NCI-H2029 treated with DMSO at 0.1 percent for 48 hours (cell line): ENCODE data around the gene PSMG4.

Source experiments
- DNase-seq: peaks from one replicate; lab custom pipeline; 2025; lab: John Stamatoyannopoulos, UW

Gene PSMG4

GRCh38 chr6:3251462-3252314, 7.1 kb upstream of the PSMG4 start:
- peak; percentile 94 for DNase-seq

GRCh38 chr6:3252369-3252768, 6.4 kb upstream of the PSMG4 start:
- DNase-seq: no peak

DNA sequence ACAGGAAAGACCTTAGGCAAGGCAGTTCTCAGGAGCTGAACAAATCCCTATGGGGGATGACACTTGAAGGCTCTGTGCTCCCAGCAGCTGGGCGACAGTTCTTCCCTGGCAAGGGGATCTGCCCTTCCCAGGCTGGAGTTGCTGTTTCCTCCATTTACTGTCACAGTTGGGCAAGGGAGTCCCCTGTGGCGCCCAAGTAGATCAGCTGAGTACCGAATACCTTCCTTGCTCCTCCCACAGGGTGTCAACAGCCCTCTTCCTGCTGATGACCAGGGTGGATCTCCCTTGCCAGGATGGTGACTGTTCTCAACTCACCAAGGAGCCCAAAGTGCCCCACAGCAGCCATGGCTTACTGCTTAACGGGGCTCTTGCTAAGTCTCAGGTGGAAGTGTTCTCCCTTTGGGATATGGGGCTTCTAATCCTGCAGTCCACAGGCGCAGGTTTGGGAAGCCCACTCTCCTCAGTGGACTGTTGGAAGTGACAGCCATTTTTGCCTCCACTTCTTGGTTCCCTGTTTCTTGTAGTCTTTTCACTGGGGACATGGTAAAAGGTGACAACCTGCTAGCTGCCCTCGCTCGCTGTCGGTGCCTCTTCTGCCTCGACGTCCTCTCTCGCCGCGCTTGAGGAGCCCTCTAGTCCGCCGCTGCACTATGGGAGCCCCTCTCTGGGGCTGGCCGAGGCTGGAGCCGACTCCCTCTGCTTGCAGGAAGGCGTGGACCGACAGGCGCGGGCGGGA, 5.7 kb upstream of the PSMG4 start:
- DNase-seq: no peak

DNA sequence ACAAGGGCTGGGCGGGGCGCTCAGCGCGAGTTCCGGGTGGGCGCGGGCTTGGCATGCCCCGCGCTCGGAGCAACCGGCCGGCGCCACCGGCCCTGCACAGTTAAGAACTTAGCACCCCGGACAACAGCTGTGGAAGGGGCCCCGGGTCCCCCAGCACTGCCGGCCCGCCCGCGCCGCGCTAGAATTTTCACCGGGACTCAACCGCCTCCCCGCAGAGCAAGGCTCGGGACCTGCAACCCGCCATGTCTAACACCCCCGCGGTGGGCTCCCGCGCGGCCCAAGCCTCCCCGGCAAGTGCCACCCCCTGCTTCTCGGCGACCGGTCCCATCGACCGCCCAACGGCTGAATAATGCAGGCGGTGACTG, 5.2 kb upstream of the PSMG4 start:
- no peak for DNase-seq

DNA sequence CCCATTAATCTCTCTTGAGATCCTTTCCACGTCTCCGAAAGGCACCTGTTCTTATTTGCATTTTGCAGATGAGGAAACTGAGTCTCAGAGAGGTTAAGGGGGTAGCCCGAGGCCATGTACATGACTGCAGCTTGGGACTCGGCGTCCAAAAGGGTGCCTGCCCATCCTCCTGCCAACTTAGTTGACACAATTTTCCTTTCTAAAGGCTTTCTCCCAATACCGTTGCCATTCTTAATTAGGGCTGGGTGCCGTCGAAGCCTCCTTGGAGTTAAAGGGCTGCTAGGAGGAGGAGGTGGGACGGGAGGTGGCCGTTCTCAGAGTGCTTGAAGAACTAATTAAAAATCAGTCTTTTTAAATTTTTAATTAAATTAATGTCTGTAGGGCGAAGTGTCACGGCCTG, 546 bp upstream of the PSMG4 start:
- no peak for DNase-seq

- peak; percentile 56 for DNase-seq
These were observed 778 bp downstream of the PSMG4 start for GRCh38 chr6:3259491-3259958.

- no peak for DNase-seq
These were observed 1.5 kb downstream of the PSMG4 start for GRCh38 chr6:3260296-3260695.

GRCh38 chr6:3260772-3261517, 2.2 kb downstream of the PSMG4 start:
- DNase-seq: no peak

DNA sequence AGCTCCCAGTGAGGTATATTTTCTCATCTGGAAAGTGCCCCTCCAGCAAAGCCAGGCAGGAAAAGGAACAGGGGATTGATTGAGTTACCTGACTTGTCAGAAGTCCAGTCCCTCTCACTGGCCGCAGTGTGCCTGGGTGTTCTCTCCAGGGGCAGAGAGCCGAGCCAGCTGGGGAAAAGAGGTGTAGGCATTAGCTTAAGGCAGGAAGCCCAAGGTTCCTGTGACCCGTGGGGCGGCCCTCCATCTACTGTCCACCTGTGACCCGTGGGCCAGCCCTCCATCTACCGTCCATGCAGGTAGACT, 2.7 kb downstream of the PSMG4 start:
- no peak for DNase-seq

DNA sequence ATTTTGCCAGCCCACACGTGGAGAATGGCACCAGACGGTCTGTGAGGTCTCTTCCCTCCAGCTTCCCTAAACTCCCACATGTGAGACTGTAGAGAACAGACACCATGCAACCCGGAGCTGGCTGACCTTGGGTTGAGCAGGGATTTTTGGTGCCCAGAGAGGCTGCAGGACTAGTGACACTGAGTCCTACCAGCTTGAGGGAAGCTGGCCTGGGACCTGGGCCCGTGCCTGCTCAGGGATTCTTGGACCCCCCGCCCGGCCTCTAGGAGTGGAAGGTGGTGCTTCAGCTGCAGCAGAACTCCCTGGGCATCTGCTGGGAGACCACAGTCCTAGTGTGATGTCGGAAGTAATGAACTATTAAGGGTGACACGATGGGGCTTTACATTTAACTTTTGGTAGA, 3.2 kb downstream of the PSMG4 start:
- DNase-seq: no peak

GRCh38 chr6:3263096-3263495, 4.3 kb downstream of the PSMG4 start:
- DNase-seq: no peak

- no peak for DNase-seq
These were observed 5.6 kb downstream of the PSMG4 start for GRCh38 chr6:3264356-3264755.

GRCh38 chr6:3265671-3266070, 6.9 kb downstream of the PSMG4 start:
- DNase-seq: no peak

- DNase-seq: no peak
These were observed 7.4 kb downstream of the PSMG4 start for GRCh38 chr6:3266170-3266569.

- no peak for DNase-seq
These were observed 8.4 kb downstream of the PSMG4 start for GRCh38 chr6:3267162-3267561.

- DNase-seq: no peak
These were observed 9.9 kb downstream of the PSMG4 start for GRCh38 chr6:3268680-3269079.

GRCh38 chr6:3269281-3269975, 10.7 kb downstream of the PSMG4 start:
- no peak for DNase-seq

GRCh38 chr6:3270258-3270657, 11.5 kb downstream of the PSMG4 start:
- no peak for DNase-seq

DNA sequence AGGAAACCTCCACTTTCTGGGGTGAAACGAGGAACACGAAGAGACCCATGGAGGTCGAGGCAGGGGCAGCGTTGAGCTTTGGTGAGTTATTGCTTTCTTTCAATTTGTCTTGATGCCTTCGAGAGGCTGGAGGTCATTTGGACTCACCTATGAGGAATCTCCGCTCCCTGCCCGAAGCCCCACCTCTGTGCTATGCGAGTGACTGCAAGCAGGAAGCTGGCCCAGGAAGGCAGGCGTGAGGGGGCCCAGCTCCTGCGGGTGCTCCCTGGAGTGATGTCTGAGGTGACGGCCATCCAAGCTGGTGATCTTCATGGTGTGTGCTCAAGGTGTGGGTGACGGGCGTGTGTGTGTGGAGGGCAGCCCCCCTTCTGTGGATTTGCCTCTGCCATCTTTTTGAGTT, 13.0 kb downstream of the PSMG4 start:
- DNase-seq: no peak

DNA sequence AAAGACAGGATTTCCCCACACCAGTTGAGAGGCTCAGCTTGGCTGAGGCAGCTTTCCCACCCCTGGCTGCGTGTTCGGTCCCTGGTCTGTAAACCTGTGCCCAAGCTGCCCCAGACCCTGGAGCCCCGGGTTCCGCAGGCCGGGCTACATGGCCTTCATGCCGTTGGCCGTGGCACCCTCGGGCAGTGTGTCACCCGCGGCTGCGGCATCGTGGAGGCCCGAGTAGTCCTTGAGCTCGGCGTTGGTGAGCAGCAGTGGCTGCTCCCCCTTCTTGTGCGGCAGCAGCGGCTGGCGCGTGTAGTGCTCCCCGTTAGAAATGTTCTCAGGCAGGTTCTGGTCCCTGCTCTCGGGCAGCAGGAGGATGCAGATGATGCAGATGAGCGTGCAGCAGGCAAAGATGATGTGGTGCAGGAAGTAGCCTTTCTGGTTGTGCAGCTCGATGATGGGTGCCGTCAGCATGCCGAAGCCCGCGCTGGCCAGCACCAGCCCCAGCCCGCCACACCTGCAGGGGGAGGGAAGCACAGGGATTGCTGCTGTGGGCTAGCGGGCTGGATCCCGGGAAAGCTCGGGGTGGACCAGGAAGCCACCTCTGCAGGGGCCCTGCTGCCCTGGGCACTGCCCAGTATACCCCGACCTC, 14.3 kb downstream of the PSMG4 start:
- DNase-seq: no peak

- DNase-seq: no peak
These were observed 15.2 kb downstream of the PSMG4 start for GRCh38 chr6:3273707-3274521.
